Liver (tissue), 3 donors: ENCODE results near the gene CENPX.

Experiments
- ATF3 ChIP-seq: IDR thresholded peaks from 2 replicates; pipeline ENCODE4 v1.6.1; 2016; ENCODE audit warnings: antibody characterized with exemption
- CTCF ChIP-seq: fragments of 150-350 bp; IDR thresholded peaks from 2 replicates; pipeline ENCODE4 v1.5.1; 2017; ENCODE audit warnings: improper control_type of control experiment, low read depth, low read length; ENCODE audit not compliant: missing input control
- JUND ChIP-seq, 2 donors: IDR thresholded peaks; 2 replicates each; pipeline ENCODE4 v1.6.1; 2016; ENCODE audit warnings: antibody characterized with exemption in 2 of 2
- MAX ChIP-seq: IDR thresholded peaks from 2 replicates; pipeline ENCODE4 v1.6.1; 2016; ENCODE audit warnings: antibody characterized with exemption
- RAD21 ChIP-seq, 2 donors: IDR thresholded peaks; 2 replicates each; pipeline ENCODE4 v1.6.1; 2016; ENCODE audit warnings: antibody characterized with exemption in 2 of 2, mild to moderate bottlenecking in 2 of 2
- REST ChIP-seq: IDR thresholded peaks from 2 replicates; pipeline ENCODE4 v1.6.1; 2016; ENCODE audit warnings: antibody characterized with exemption, mild to moderate bottlenecking
- SP1 ChIP-seq: IDR thresholded peaks from 2 replicates; pipeline ENCODE4 v1.6.1; 2018; ENCODE audit warnings: antibody characterized with exemption, mild to moderate bottlenecking
- TAF1 ChIP-seq: conservative IDR thresholded peaks from 2 replicates; pipeline ENCODE4 v1.6.1; 2016; ENCODE audit warnings: antibody characterized with exemption, mild to moderate bottlenecking
- YY1 ChIP-seq: IDR thresholded peaks from 2 replicates; pipeline ENCODE4 v1.6.1; 2016; ENCODE audit warnings: antibody characterized with exemption, mild to moderate bottlenecking
- donor health status: healthy.
- donor health status: healthy.

GRCh38 chr17:82005701-82006348 lies 16.9 kb downstream of the CENPX start:
- TF ChIP-seq JUND (IDR thresholded peaks at IDR 0.05) = no peak
- no peak for TF ChIP-seq REST
- no peak for TF ChIP-seq CTCF
- TF ChIP-seq MAX = no peak
- no peak for TF ChIP-seq SP1
- TF ChIP-seq ATF3 = no peak
- no peak for TF ChIP-seq YY1
- TF ChIP-seq TAF1 = no peak
- no peak for TF ChIP-seq RAD21 (IDR thresholded peaks at IDR 0.05)
